ENCODE data around the gene KLHL35.

DNA sequence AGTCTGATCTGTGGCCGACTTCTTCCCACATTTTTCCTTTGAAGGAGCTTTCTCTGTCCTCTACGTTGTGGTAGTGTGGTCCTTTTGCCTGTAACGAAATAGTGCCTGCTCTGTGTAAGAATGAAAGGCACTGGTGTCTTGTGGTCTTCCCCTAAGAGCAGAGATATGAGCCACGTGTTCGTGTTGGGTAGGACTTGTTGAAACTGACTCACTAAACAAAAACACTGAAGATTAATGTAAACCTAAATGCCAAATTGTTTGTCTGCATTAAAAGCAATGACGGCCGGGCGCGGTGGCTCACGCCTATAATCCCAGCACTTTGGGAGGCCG is 43.8 kb downstream of the KLHL35 start:
- TF ChIP-seq, protein P1, sequence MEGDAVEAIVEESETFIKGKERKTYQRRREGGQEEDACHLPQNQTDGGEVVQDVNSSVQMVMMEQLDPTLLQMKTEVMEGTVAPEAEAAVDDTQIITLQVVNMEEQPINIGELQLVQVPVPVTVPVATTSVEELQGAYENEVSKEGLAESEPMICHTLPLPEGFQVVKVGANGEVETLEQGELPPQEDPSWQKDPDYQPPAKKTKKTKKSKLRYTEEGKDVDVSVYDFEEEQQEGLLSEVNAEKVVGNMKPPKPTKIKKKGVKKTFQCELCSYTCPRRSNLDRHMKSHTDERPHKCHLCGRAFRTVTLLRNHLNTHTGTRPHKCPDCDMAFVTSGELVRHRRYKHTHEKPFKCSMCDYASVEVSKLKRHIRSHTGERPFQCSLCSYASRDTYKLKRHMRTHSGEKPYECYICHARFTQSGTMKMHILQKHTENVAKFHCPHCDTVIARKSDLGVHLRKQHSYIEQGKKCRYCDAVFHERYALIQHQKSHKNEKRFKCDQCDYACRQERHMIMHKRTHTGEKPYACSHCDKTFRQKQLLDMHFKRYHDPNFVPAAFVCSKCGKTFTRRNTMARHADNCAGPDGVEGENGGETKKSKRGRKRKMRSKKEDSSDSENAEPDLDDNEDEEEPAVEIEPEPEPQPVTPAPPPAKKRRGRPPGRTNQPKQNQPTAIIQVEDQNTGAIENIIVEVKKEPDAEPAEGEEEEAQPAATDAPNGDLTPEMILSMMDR (conservative IDR thresholded peaks at IDR 0.05; ENCODE audit: low read depth, low read length), result no peak
- TF ChIP-seq EZH2phosphoT487 (IDR thresholded peaks at IDR 0.05; ENCODE audit: borderline replicate concordance, low read length), result no peak
